WTC11 (cell line): Measurements from ENCODE around the gene GALNT3. TPM values are rescaled to one million over a fixed set of nuclear protein-coding genes. Genes with fewer than 3 reads are reported as not detected.

Experiments
- ATAC-seq: fragments of 200-7000 bp; cut with Tn5 transposase; 2 replicates; pipeline ENCODE4 v1.10.0; 2021; ENCODE audit warnings: mild to moderate bottlenecking, moderate library complexity
- CTCF ChIA-PET: fragments of 300-600 bp; sonication (Branson Sonifier 250); formaldehyde crosslinking; loops from one replicate; lab custom pipeline; 2021; ENCODE audit warnings: antibody characterized with exemption; lab: Charles Lee
- POLR2A ChIA-PET: fragments of 350-600 bp; sonication (Branson Sonifier 250); formaldehyde crosslinking; loops from one replicate; lab custom pipeline; 2021; ENCODE audit warnings: antibody characterized with exemption; lab: Charles Lee
- DNase-seq: peaks from one replicate; pipeline ENCODE4 v3.0.0; 2021; ENCODE audit warnings: low spot score
- H3K27ac Mint-ChIP-seq: 2 replicates; pipeline ENCODE4 v1.8.0; 2021; ENCODE audit warnings: mixed read lengths
- H3K27me3 Mint-ChIP-seq: 2 replicates; pipeline ENCODE4 v1.8.0; 2021; ENCODE audit warnings: low read depth, mild to moderate bottlenecking, moderate library complexity, mixed read lengths
- H3K36me3 Mint-ChIP-seq: 2 replicates; pipeline ENCODE4 v1.8.0; 2021; ENCODE audit warnings: mixed read lengths
- H3K4me1 Mint-ChIP-seq: 2 replicates; pipeline ENCODE4 v1.8.0; 2022; ENCODE audit warnings: mixed read lengths
- H3K4me3 Mint-ChIP-seq: 2 replicates; pipeline ENCODE4 v1.8.0; 2021; ENCODE audit warnings: mild to moderate bottlenecking, moderate library complexity, mixed read lengths
- H3K9me3 Mint-ChIP-seq: 2 replicates; pipeline ENCODE4 v1.8.0; 2021; ENCODE audit warnings: mixed read lengths
- ERG ChIP-seq: fragments of 250-450 bp; sonication (Bioruptor Pico); IDR thresholded peaks from 2 replicates; pipeline ENCODE4 v1.8.0; 2021; ENCODE audit warnings: mild to moderate bottlenecking
- ETV6 ChIP-seq: sonication (generic); formaldehyde crosslinking; IDR thresholded peaks from 2 replicates; pipeline ENCODE4 v1.8.1; 2022; ENCODE audit warnings: mild to moderate bottlenecking, missing genetic modification reagents
- FOXP1 ChIP-seq: sonication (generic); formaldehyde crosslinking; IDR thresholded peaks from 2 replicates; pipeline ENCODE4 v1.8.0; 2022; ENCODE audit warnings: missing genetic modification reagents, mild to moderate bottlenecking, moderate library complexity, borderline replicate concordance
- IRF2 ChIP-seq: sonication (generic); formaldehyde crosslinking; IDR thresholded peaks from 2 replicates; pipeline ENCODE4 v1.8.0; 2022; ENCODE audit warnings: low read depth, missing genetic modification reagents, borderline replicate concordance
- NR3C1 ChIP-seq: sonication (generic); formaldehyde crosslinking; conservative IDR thresholded peaks from 2 replicates; pipeline ENCODE4 v1.8.1; 2023; ENCODE audit warnings: low read depth, mild to moderate bottlenecking, missing genetic modification reagents
- PRDM15 ChIP-seq: sonication (generic); formaldehyde crosslinking; IDR thresholded peaks from 2 replicates; pipeline ENCODE4 v1.8.0; 2022; ENCODE audit warnings: missing genetic modification reagents
- SMAD4 ChIP-seq: sonication (generic); formaldehyde crosslinking; IDR thresholded peaks from 2 replicates; pipeline ENCODE4 v1.8.0; 2022; ENCODE audit warnings: mild to moderate bottlenecking, missing genetic modification reagents
- SP1 ChIP-seq: sonication (generic); formaldehyde crosslinking; conservative IDR thresholded peaks from 2 replicates; pipeline ENCODE4 v1.8.1; 2022; ENCODE audit warnings: missing genetic modification reagents
- TP53 ChIP-seq: sonication (generic); formaldehyde crosslinking; IDR thresholded peaks from 2 replicates; pipeline ENCODE4 v1.8.1; 2023; ENCODE audit warnings: mild to moderate bottlenecking, missing genetic modification reagents
- ZNF121 ChIP-seq: sonication (generic); formaldehyde crosslinking; IDR thresholded peaks from 2 replicates; pipeline ENCODE4 v1.8.0; 2023; ENCODE audit warnings: missing genetic modification reagents
- ZNF317 ChIP-seq: sonication (generic); formaldehyde crosslinking; IDR thresholded peaks from 2 replicates; pipeline ENCODE4 v1.8.1; 2023; ENCODE audit warnings: low read depth, mild to moderate bottlenecking, moderate library complexity, missing genetic modification reagents, borderline replicate concordance
- total RNA-seq: library from RNA; stranded (reverse); gene quantifications from 3 replicates; pipeline ENCODE4 v1.2.3, GENCODE V29; 2021
- TF ChIP-seq, protein P1 (sequence below): sonication (generic); formaldehyde crosslinking; IDR thresholded peaks from 2 replicates; pipeline ENCODE4 v1.8.1; 2022; ENCODE audit warnings: low read depth, mild to moderate bottlenecking, moderate library complexity, missing genetic modification reagents, borderline replicate concordance
- TF ChIP-seq, protein P2 (sequence below): fragments of 250-450 bp; sonication (Bioruptor Pico); IDR thresholded peaks from 2 replicates; pipeline ENCODE4 v2.1.2; 2022; ENCODE audit warnings: mild to moderate bottlenecking, moderate library complexity
- TF ChIP-seq, protein P3 (sequence below): sonication (generic); formaldehyde crosslinking; IDR thresholded peaks from 2 replicates; pipeline ENCODE4 v1.8.1; 2022; ENCODE audit warnings: missing genetic modification reagents, borderline replicate concordance

GALNT3 gene
- total RNA-seq, 1 experiment from 2014 or later: 19.4 TPM

DNA sequence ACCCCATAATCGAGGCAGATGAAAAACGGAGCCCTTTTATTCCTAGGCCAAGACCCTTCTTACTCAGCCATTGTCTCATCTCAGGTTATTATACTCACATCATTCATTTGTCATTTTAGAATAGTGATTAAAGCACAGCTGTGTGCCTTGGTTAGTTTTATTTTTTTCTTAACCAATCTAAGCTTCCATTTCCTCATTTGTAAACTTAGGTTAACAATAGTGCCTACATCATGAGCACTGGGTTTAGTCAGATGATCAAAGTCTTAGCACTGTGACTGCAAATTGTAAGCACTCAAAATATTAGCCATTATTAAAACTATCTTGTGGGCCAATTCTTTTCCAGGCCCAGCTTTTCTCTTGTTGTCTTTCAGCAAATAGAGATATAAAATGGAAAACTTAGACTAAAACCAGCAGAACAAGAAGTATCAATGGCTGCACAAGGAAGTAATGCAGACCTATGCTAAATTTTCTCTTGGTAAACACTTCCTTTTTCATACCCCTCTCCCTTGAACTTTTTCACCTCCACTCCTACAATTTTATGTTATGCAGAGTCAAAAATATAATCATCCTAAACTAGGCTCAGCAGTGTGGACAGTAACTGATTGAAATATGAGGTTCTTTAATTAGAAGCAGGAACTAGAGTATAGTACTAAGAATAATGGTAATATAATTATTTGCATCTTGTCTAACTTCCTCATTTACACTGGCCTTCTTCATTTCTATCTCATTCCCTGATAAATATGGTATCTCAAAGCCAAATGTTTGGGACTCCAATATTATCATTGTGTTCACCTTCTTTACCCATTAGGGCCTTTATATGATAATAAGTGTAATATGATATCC, 21.5 kb upstream of the GALNT3 start (continued):
- TF ChIP-seq NR3C1 (CRISPR knock-in tag) (no peak), ETV6 (CRISPR knock-in tag) (no peak), SMAD4 (CRISPR knock-in tag) (no peak), FOXP1 (CRISPR knock-in tag) (no peak)

DNA sequence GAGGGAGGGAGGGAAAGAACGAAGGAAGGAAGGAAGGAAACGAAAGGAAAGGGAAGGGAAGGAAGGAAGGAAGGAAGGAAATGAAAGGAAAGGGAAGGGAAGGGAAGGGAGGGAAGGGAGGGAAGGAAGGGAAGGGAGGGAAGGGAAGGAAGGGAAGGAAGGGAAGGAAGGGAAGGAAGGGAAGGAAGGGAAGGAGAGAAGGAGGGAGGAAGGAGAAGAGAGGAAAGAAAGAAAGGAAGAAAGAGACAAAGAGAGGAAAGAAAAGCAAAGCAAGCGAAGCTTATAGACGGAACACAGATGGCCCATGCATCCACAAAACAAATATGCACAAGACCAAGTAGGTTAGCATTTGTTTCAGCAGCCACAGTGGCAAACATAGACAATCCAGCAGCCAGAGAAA, 20.4 kb upstream of the GALNT3 start:
- no peak overlapping the region for H3K27ac Mint-ChIP-seq
- H3K9me3 Mint-ChIP-seq: no peaks in the 10 kb centered on the region
- DNase-seq (no peak), ATAC-seq (no peak)
- no peak overlapping the region for H3K4me3 Mint-ChIP-seq
- no peaks in the 10 kb centered on the region for H3K27me3 Mint-ChIP-seq
- peaks cover 17% of the 10 kb centered on the region for H3K4me1 Mint-ChIP-seq
- ChIA-PET POLR2A (no interaction called here), CTCF (no interaction called here)
- no peaks in the 10 kb centered on the region for H3K36me3 Mint-ChIP-seq
- TF ChIP-seq, protein P1, sequence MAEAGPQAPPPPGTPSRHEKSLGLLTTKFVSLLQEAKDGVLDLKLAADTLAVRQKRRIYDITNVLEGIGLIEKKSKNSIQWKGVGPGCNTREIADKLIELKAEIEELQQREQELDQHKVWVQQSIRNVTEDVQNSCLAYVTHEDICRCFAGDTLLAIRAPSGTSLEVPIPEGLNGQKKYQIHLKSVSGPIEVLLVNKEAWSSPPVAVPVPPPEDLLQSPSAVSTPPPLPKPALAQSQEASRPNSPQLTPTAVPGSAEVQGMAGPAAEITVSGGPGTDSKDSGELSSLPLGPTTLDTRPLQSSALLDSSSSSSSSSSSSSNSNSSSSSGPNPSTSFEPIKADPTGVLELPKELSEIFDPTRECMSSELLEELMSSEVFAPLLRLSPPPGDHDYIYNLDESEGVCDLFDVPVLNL: no peak
- TF ChIP-seq ERG (CRISPR knock-in tag): no peak
- TF ChIP-seq, protein P2, sequence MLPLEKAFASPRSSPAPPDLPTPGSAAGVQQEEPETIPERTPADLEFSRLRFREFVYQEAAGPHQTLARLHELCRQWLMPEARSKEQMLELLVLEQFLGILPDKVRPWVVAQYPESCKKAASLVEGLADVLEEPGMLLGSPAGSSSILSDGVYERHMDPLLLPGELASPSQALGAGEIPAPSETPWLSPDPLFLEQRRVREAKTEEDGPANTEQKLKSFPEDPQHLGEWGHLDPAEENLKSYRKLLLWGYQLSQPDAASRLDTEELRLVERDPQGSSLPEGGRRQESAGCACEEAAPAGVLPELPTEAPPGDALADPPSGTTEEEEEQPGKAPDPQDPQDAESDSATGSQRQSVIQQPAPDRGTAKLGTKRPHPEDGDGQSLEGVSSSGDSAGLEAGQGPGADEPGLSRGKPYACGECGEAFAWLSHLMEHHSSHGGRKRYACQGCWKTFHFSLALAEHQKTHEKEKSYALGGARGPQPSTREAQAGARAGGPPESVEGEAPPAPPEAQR (CRISPR knock-in tag): no peak
- TF ChIP-seq ZNF121: no peak
- no peak for TF ChIP-seq PRDM15 (CRISPR knock-in tag)
- TF ChIP-seq, protein P3, sequence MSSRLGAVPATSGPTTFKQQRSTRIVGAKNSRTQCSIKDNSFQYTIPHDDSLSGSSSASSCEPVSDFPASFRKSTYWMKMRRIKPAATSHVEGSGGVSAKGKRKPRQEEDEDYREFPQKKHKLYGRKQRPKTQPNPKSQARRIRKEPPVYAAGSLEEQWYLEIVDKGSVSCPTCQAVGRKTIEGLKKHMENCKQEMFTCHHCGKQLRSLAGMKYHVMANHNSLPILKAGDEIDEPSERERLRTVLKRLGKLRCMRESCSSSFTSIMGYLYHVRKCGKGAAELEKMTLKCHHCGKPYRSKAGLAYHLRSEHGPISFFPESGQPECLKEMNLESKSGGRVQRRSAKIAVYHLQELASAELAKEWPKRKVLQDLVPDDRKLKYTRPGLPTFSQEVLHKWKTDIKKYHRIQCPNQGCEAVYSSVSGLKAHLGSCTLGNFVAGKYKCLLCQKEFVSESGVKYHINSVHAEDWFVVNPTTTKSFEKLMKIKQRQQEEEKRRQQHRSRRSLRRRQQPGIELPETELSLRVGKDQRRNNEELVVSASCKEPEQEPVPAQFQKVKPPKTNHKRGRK (CRISPR knock-in tag): no peak
- TF ChIP-seq SP1 (CRISPR knock-in tag): no peak
- no peak for TF ChIP-seq IRF2
- no peak for TF ChIP-seq TP53
- TF ChIP-seq ZNF317 (CRISPR knock-in tag): no peak
